ENCODE results near the gene YDJC. TPM values are rescaled to one million over a fixed set of nuclear protein-coding genes. Genes with fewer than 3 reads are reported as not detected.

YDJC gene
- total and polyA plus RNA-seq, 9 of the 15 experiments (the other 6 are each of a cell fraction or from before 2014, with no cell fraction given) = 13.5 to 871 (median 164) TPM

GRCh38 chr22:21673534-21674321 is 43.9 kb upstream of the YDJC start:
- 91% methylated on average over 12 of the region's 12 CpGs for WGBS (ENCODE audit: insufficient coverage, low coverage, missing lambda C conversion rate)
- CTCF ChIA-PET (ENCODE audit: low intra/inter-chr PET ratio) = interaction anchor here (0.6 to 1.1 kb wide), 2 partner anchors 265 to 279 kb away, joined by 3 read pairs; partner anchors contain the start of gene PPM1F
- TF ChIP-seq THAP12 (CRISPR knock-in tag; IDR thresholded peaks at IDR 0.05) = 0 out of 2 replicates have a peak, but pooled peaks have one; percentile 21
- TF ChIP-seq PHB (CRISPR knock-in tag; IDR thresholded peaks at IDR 0.05) = no peak
- peak; percentile 18; the same call in 1 of the 2 replicates for TF ChIP-seq E2F1 (CRISPR knock-in tag; IDR thresholded peaks at IDR 0.05)
- 0 out of 2 replicates have a peak, but pooled peaks have one; percentile 1 for TF ChIP-seq CHD2 (IDR thresholded peaks at IDR 0.05; ENCODE audit: low read depth, low read length)
- TF ChIP-seq IRF2 (CRISPR knock-in tag; IDR thresholded peaks at IDR 0.05) = no peak
- no peak for TF ChIP-seq ZBTB9 (CRISPR knock-in tag; IDR thresholded peaks at IDR 0.05)
- no peak for TF ChIP-seq TEAD1 (CRISPR knock-in tag; IDR thresholded peaks at IDR 0.05)
- peak; percentile 74 for TF ChIP-seq WHSC1 (IDR thresholded peaks at IDR 0.05; ENCODE audit: low read length)
- peak; percentile 20 to 42 (median 31); a peak in 5 of 6 replicates for TF ChIP-seq CTCF (IDR thresholded peaks at IDR 0.05 in 2 of 3, conservative IDR thresholded peaks at IDR 0.05 in 1 of 3; ENCODE audit: insufficient read depth in 2 of 3, low read depth in 1 of 3, low read length in 3 of 3)
- TF ChIP-seq JUN (IDR thresholded peaks at IDR 0.05; ENCODE audit: borderline replicate concordance, low read depth, low read length) = no peak
- TF ChIP-seq JUN (CRISPR knock-in tag; IDR thresholded peaks at IDR 0.05; ENCODE audit: borderline replicate concordance) = no peak
- TF ChIP-seq IFI16 (CRISPR knock-in tag; IDR thresholded peaks at IDR 0.05) = no peak
- no peak for TF ChIP-seq EP300 (IDR thresholded peaks at IDR 0.05; ENCODE audit: low read length)

More at GRCh38 chr22:21673534-21674321, 43.9 kb upstream of the YDJC start:
- no peak overlapping the region for H3K27ac ChIP-seq (ENCODE audit: extremely low read depth, low read depth, low read length)
- H3K4me1 ChIP-seq (replicated peaks in 1 of 2; ENCODE audit: control insufficient read depth in 2 of 2, insufficient read depth in 2 of 2, low read length in 2 of 2) = peaks cover 0 to 16% of the 10 kb centered on the region in 2 experiments; a peak in 2 of 5 replicates
- peaks cover 8% of the 10 kb centered on the region for H3K79me2 ChIP-seq (ENCODE audit: control insufficient read depth, insufficient read depth, low read length)
- POLR2A ChIA-PET = interaction anchor here (0.6 to 2.6 kb wide), 13 partner anchors 9 to 180 kb away, joined by 3 to 34 read pairs (median 4); partner anchors contain the start of genes PPIL2 and SDF2L1
- no peaks in the 10 kb centered on the region for H3K9me3 ChIP-seq (replicated peaks; ENCODE audit: control insufficient read depth, insufficient read depth, low read depth, low read length)
- peaks cover 14% of the 10 kb centered on the region for H4K20me1 ChIP-seq (replicated peaks; ENCODE audit: control insufficient read depth, insufficient read depth, low read length)
- peaks cover 8% of the 10 kb centered on the region for H3K9me1 ChIP-seq (ENCODE audit: control insufficient read depth, insufficient read depth, low read length)
- FAIRE-seq (no peak), ATAC-seq (peak; percentile 44), DNase-seq (ENCODE audit: extremely low read depth in 1 of 4, low spot score in 3 of 4) (peak in 1 of 4 experiments; percentile 66)
- H3K4me3 ChIP-seq = no peak overlapping the region
- no peak overlapping the region for H2AFZ ChIP-seq (ENCODE audit: low read depth, low read length)
- in situ Hi-C loops (cut with MboI) (loop anchor here (25.0 kb wide), 1 partner anchor 1336 kb away; no protein-coding TSS in a partner anchor), intact Hi-C loops (cut with micrococcal nuclease) (no loop called here)
- no peak overlapping the region for H3K4me2 ChIP-seq (ENCODE audit: insufficient read depth, low read length)
- no TSS peak for BruUV-seq (replicated peaks)
- H3K9ac ChIP-seq (ENCODE audit: insufficient read depth in 1 of 2, low read depth in 2 of 2, low read length in 2 of 2) = peak overlapping the region in 1 of 2 experiments; percentile 55; a peak in 2 of 4 replicates
- no peaks in the 10 kb centered on the region for H3K27me3 ChIP-seq (ENCODE audit: control insufficient read depth in 2 of 2, insufficient read depth in 2 of 2, low read length in 2 of 2)
- peaks cover 77% of the 10 kb centered on the region for H3K36me3 ChIP-seq (ENCODE audit: control insufficient read depth, insufficient read depth, low read length)

Data from K562 (cell line).